H4 (cell line): Measurements from ENCODE around the gene MRPL23. TPM values are rescaled to one million over a fixed set of nuclear protein-coding genes. Genes with fewer than 3 reads are reported as not detected.

ENCODE experiments used
- DNase-seq: peaks from one replicate; pipeline ENCODE4 v3.0.0-alpha.2; 2015; ENCODE audit warnings: low spot score
- total RNA-seq: library from RNA; depleted of rRNA; stranded (reverse); fragments of >200 nt; shearing (Covaris generic); gene quantifications from 2 replicates; pipeline ENCODE4 v1.2.3, GENCODE V29; 2014; rRNA removed

The MRPL23 gene
- 271 and 398 TPM in 2 replicates for total RNA-seq

DNA sequence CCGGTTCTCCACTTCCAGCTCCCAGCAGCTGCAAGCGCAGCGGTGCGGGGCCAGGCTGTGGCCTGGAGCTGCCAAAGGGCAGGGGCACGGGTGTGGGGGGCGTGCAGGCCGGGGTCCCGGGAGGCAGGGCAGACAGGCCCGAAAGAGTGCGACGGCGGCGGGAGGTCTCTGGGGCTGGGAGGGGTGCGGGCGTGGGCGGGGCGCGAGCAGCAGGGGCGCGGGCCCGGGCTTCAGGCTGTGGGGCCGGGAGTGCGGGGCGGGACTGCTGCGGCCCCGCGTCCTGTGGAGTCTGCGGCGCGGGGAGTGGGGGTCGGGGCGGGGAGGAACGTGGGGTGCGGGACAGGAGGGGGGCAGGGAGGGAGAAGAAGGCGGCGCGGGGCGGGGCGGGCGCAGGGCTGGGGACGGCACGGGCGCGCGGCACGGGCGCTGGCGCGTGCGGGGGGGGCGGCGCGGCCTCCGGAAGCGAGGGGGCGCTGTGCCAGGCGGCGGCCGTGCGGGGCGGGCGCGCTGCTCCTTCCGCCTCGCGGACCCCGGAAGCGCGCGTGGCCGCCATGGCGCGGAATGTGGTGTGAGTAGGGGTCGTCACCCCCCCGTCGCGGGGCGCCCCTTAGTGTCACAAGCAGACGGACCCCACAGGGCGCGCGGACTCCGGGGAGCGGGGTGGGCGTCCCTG lies at the start of gene MRPL23:
MRPL23 (plus strand) TSS at position 521 of the 673 bp plus-strand sequence; CDS start at position 552, 31 bp downstream.
- no peak for DNase-seq

DNA sequence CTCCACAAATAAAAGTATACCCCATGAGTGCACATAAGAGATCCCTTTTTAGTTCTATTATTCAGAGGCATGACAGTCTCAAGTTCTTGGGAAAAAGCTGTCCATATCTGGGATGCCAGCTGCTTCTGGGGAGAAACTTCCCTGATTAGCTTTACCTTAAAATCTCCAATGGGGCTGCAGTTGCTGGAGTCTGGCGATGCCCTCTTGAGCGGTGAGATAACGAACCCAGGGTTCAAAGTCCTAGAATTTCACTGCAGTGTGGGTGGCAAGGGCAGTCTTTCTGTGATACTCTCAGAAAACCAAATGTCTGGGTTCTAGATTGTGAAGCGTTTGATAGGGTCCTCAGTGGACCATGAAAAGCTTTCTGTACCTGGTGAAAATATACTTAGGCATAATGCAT lies 48.0 kb upstream of the MRPL23 start:
- no peak for DNase-seq

DNA sequence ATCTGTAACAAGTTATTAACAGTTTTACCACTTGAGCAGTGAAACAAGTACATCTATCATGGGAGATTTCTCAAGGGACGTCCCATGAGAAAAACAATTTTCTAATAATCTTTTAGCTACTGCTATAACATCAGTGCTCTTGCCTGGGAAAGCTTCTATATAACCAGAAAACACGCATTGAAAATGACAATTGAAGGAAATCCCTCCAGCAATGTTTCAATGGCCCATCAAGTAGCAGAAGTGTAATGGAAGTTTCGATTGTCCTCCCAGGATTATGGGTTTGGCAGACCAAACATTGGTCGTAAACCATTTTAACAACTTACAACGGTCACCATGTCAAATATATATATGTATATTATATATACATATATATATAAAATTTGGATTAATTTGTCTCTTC lies 47.4 kb upstream of the MRPL23 start:
- DNase-seq, result no peak

DNA sequence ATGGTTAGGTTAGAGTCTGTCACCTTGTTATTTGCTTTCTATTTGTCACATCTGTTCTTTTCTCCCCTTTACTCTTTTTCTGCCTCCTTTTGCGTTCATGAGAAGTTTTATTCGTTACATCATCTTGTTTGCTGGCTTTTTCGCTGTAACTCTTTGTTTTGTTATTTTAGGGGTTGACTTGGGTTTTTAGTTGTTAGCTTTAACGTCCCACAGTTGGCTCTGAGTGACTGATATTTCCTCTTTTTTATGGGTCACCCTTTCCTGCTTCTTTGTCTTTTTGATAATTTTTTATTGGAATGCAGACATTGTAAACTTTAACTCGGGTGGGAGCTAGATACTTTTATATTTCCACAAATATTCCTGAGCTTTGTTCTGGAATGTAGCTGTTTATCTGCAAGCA lies 41.0 kb upstream of the MRPL23 start:
- no peak for DNase-seq

DNA sequence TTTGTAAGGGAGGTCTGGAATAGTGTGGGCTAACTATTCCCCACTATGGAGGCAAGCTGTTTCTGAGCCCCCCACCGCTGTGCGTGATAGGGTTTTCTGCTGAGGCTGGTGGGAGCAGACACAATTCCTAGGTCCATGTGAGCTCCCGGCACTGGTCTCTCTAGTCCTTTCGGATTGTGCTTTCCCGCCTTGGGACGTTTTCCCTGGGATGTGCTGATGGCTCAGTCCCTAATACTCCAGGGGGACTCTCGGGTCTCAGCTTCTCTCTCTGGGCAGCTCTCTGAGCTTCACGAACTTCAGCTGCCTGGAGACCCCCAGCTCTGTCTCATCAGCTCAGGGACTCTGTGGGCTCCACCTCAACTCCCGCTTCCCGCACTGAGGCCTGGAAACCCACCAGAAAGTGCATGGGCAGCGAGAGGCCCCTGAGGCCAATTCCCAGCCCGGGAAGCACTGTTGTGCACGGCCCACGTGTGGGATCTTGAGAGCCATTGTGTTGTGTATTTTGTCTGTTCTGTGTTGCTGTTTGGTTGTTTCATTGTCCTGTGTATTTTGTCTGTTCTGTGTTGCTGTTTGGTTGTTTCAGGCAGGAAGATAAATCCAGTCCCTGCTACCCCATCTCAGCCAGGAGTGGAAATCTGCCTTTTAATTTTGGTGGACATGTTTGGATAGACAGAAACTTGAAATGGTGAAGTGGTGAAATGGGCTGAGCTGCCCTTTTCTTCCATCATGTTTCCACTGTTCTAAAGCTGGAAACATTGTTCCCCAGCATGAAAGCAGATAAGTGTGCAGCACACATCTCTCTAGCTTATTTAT lies 40.3 kb upstream of the MRPL23 start:
- no peak for DNase-seq

DNA sequence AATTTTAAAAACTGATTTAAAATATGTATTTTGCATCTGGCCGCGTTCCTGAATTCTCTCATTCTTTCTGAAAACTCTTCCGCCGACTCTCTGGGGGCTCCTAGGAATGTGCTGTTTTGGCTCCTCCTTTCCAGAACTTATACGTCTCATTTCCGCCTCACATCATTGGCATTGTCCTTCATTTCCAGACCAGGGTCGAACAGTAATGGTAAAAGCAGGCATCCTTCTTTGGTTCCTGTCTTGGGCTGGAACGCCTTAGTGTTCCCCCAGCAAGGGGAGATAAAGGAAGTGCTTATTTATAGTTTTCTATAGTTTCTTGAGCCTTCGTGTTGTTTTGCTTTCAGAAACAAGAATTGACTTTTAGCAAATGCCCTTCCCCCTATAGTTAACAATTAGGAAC lies 38.5 kb upstream of the MRPL23 start:
- no peak for DNase-seq

DNA sequence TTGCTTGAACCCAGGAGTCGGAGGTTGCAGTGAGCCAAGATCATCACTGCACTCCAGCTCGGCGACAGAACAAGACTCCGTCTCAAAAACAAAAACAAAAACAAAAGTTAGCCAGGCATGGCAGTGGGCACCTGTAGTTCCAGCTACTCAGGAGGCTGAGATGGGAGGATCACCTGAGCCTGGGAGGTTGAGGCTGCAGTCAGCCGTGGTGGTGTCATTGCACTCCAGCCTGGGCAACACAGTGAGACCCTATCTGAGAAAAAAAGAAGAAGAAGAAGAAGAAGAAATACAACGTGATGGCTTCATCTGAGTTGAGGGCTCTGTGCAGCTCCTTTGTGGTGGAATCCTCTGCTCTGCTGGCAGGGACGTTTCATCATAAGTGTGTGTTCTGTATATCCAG lies 37.6 kb upstream of the MRPL23 start:
- DNase-seq, result no peak

DNA sequence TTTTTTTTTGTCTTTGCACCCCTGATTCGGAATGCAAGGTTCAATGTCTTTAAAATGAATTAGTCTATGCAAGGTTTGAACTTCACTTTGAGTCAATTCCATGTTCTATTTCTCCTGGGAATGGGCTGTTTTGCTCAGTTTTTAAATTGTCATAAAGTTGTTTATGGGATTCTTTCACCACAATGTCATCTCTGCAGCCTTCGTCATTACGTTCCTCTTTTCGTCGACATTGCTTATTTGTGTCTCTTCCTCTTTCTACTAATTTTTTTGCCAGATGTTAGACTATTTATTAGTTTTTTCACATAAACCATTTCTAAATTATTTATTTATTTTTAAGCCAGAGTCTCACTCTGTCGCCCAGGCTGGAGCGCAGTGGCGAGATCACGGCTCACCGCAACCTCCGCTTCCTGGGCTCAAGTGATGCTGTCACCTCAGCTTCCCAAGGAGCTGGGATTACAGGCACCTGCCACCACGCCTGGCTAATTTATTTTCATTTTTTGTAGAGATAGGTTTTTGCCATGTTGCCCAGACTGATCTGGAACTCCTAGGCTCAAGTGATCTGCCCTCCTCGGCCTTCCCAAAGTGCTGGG lies 34.7 kb upstream of the MRPL23 start:
- no peak for DNase-seq

DNA sequence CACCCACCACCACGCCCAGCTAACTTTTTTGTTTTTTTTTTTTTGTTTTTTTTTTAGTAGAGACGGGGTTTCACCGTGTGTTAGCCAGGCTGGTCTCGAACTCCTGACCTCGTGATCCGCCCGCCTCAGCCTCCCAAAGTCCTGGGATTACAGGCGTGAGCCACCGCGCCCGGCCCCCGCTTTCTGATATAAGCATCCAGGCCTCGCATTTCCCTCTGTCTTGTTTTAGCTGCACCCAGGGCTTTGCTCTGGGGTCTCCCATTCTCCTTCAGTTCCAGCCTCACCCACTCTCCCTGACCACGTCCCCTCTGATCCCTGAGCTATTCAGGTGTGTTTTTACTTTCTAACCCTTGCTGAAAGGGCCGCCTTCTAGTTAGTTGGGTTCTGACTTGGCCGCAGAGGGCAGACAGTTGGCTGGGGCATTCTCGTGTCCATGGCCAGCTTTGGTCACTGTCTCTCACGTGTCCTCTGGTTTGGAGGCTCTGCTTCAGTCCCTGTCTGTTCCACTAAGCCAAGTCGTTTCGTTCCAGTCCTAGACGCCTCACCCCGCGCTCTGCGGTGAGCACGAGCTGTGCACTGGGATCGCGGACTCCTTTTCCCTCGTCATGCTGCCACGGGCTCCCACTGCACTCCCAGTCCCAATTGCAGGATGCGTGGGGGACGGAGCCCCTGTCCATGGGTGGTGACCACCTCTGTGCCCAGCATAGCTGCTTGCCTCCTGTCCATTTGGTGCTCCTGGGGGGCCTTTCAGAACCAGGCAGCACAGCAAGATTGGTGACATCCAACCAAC lies 33.7 kb upstream of the MRPL23 start:
- no peak for DNase-seq

DNA sequence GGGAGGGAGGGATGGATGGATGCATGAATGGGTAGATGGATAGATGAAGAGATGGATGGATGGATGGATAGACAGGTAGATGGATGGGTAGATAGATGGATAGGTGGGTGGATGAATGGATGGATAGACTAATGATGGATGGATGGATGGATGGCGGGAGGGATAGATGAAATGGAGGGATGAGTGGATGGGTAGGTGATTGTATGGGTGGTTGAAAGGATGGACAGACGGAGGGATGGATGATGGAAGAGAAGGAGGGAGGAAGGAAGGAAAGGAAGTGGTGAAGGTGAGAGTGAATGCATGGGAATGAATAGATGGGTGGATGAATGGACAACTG lies 31.4 kb upstream of the MRPL23 start:
- DNase-seq, result no peak

DNA sequence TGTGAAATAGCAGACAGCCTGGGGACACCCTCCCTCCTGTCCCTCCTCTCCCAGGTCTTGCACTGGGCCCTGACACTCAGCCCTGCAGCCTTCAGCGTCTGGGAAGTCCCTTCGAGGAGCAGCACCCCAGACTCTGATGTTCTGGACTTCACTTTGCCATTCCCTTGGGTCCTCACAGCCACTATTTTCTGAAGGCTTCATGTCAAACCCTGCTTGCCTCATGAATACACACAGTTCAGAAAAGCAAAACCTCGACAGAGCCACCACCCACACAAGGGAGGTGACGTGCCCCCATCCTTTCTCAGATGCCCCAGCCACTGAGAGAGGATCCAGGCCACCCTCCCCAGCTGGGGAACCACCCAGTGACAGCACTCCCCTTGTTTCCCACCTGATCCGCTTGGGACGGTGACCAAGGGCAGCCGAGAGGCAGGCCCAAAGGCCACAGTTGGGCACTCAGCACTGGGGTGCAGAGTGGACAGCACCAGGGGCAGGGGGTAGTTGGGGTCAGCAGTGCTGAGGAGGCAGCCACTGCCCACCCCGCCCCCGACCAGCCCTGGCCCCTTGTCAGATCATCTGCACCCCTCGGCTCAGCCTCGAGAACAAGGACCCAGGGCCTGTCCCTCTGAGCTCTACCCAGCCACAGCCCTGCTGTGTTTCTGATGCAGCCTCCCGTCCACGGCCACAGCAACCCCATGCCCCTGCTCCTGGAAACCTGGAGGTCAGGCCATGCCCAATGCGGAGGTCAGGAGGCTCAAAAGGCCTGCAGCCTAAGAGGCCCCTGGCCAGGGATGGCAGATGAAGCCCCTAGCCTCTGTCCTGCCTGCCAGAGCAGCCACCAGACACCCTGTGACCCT lies 30.8 kb upstream of the MRPL23 start:
- no peak for DNase-seq

DNA sequence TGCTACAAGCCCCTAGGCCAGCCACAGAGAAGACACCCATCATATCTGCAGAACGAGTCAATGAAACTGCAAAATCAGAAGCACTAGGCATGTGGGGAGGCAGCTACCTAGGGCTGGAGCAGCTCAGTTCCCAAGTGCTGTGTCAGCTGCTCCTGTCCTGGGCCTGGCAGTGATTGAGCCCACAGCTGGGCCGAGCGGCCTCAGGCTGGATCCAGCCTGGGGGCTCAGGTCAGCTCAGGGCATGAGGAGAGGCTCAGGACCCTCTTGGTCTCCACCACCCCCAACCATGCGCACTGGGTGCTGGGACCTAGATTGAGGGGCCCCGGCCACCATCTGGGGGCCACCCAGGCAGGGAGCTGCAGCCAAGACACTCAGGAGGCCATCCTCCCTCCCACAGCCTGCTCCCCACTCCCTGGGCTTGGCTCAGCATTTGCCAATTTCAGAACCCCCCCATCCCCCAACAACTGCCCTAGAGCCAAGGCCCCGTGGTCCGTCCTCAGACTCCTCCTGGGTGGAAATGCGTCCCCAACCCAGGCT lies 30.1 kb upstream of the MRPL23 start:
- DNase-seq, result no peak

DNA sequence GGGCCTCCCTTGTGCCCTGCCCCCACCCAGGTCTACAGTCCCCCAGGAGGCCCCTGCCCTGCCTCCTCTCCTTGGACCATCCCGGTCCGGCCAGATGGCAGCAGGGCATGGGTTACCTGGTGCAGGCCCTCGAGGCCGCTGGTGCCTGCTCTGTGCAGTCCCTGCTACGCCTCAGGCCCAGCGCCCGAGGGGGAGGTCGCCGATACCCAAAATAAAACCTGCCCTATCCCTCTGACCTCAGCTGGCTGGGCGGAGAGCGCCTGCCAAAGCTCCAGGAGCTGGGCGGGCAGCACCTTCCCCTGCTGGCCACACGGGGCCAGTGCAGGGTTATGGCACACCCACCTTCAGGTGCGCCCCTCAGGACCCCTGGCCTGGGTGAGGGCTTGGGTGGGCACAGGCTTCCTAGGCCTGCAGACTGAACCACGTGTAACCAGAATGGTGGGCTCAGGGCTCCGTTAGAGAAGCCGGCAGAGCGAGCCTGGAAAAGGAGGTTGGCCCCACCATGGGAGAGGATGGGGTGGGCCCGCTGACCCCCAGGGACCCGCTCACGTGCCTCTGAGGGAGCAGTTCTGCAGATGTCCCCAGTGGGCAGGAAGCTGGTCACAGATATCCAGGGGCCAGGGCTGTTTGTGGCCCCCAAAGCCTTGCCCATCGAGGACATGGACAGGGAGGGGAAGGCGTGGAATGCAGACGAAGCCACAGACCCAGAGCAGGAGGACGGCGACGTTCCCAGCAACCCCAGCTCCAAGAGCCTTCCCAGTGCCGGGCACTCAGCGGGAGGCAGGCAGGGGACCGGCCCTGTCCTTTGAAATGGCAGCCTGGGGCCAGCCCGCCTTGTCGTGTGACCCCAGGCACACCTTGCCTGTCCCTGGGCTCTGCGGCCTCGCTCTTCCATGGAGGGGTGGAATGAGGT lies 29.4 kb upstream of the MRPL23 start:
- no peak for DNase-seq

DNA sequence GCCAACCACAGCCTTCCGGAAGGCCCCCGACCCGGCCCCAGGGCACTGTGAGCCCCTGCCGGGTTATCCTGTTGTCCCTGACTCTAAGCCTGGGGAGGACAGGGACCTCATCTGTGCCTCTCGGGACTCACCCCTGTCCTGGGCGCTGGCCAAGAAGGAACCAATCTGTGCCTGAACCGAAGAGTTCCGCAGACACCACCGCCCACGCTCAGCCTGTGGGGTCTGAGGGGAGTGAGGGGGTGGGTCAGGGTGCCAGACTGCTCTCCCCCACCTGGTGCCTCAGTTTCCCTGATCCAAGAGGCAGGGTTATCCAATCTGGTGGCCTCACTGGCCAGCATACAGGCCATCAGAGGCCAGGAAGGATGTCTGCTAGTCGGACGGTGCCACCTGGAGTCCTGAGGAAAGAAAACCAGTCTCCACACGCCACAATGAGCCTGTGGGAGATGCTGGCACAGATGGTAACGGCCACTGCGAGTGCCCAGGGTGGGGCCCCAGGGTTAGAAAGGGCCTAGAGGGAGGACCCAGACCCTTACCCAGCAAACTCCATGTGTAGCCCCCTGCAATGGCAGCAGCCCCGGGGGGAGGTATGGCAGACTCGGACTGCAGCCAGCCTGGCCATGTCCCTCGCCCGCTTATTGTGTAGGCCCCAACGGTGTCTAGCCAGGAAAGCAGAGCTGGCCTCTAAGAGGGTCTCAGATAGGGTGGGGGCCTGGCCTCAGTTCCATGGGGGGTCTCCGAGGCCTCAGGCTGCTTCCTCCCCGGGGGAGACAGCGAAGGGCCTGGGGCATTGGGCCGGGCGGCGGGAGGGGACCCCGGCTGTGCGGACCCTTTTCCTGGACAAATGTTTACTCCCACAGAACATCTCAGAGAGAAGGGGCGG lies 28.5 kb upstream of the MRPL23 start:
- no peak for DNase-seq

DNA sequence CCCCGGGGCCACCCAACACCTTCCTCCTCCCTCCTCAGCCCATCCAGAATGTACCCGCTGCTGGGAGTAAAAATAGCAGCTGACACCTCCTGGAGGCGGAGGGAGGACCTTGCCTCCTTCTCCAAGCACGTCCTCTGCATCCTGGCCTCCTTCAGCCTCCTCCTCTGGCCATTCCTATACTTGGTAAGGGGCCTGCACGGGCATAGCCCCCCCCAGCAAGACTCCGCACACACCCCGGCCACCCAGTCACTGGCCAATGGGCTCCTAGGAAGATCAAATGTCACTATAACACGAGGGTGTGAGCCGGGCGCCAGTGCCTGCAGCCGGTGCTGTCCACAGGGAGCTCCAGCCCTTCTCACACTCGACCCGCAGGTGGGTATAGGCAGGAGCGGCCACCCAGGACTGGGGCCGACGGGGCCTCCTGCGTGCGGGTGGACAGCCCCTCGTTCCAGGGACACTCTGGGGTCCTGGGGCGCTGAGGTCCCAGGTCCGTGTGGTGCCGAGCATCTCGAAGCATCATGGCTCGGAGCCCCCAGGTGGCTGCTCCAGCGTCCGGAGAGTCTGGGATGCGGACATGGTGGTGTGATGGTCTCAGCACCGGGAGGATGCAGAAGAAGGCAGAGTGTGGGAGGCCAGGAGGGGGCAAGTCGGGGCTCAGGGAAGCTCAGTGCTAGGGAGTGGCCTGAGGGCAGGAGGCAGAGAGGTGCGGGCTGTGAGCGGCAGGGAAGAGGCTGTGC lies 27.6 kb upstream of the MRPL23 start, which contains the start of gene TNNT3:
TNNT3 (plus strand) TSS at position 313 of the 737 bp plus-strand sequence. CDS start 3,172 bp downstream, outside the sequence.
- DNase-seq, result no peak

DNA sequence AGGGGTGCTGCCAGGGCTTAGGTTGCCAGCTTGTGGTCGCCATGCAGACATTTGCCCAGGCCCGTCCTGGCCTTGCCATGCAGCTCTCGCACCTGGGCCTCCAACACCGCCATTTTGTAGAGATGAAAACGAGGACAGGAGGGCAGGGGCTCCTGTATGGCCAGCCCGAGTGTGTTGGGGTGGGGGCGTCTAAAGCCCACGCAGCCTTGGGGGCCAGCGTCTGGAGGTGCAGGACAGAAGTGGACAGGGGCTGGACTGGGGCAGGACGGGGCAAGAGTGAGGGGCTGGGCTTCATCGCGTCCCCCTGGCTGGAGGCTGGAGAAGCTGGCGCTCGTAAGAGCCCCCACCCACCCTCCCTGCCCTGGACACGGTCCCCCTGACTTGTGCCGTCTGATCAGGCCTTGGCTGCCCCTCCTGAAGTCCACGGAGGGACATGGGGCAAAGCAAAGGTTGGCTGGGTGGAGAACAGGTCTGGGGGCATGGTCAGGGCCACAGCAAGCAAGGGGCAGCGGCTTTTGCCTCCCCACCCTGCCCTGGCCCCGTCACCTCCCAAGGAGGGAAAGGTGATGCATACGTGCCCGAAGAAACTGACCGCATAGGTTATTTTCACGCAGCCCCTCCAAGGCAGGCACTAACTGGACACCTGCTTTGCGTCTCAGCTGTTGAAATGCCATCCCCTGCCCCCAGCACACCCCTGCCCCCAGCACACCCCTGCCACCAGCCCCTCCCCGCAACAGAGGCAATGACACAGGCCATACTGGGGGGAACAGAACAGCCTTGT lies 26.8 kb upstream of the MRPL23 start:
- DNase-seq, result no peak

DNA sequence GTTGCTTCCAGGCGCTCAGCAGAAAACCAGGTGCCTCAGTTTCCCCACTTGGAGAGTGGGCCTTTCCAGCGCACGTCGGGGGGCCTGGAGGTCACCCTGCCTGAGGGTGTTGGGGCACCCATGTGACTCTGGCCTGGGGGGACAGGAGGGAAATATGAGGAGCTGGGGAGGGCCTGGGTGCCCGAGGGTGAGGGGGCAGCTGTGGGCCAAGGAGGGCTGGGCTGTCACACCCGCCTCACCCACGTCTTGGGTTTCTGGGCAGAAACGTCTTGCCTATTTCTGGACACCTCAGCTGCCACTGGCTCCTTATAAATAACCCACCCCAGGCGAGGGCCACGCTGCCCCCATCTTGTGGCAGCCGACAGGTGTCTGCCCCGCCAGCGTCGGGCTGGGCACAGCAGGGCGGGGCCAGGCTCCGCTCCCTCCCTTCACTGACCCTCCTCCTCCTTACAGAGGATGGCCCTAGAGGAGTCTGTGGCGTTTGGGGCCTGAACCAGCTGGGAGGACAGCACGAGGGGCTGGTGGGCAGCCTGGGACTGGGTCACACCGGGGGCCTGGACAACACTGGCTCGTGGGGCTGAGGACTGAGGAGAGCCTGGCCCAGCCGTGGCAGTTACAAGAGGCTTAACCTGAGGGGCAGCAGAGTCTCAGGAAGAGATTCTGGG lies 26.1 kb upstream of the MRPL23 start:
- no peak for DNase-seq
